SH-SY5Y (cell line): Measurements from ENCODE around the gene TSHZ1.

Source experiments
- GATA2 ChIP-seq: IDR thresholded peaks from 2 replicates; pipeline ENCODE4 v1.6.1; 2011; ENCODE audit warnings: mild to moderate bottlenecking, low read depth, low read length
- GATA3 ChIP-seq: IDR thresholded peaks from 2 replicates; pipeline ENCODE4 v1.6.1; 2011; ENCODE audit warnings: low read depth, mild to moderate bottlenecking, low read length, moderate library complexity

DNA sequence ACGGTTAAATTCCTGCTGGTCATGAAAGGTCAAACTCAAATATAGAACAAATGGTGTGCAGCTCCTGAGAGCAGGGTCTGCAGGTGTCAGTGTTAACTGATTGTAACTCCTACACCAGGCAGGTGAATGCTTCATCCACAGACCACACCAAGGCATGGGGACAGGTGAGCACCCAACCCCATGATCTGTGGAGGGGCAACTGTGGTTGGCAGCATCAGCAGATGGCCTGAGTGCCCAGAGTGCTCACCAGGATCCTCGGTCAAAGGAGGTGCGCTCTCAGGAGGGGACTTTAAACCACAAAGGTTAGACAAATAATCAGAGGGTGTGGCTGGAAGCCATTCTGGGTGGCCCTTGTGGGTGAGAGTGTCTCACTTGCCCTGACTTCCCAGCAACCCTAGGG is 46.1 kb upstream of the TSHZ1 start:
- TF ChIP-seq GATA2 (no peak), GATA3 (no peak)
